8988T (cell line): ENCODE results near the gene HMG20A.

Experiments
- DNase-seq: peaks from one replicate; pipeline ENCODE4 v3.0.0; 2011

Gene HMG20A

DNA sequence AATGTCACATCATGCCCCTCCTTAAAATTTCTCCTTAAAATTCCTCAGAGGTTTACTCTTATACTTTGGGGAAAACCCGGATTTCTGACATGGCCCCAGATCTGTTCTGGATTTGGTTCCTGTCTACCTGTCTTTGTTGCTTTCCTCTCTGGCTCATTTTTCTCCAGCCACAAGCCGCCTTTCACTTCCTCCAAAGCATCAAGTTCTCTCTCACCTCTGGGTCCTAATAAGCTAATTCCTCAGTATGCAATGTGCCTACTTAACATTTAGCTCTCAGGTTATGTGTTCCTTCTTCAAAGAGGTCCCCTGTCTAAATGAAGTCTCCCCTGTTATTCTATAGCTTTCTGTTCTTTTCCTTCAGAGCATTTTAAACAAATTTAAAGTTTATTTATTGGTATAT lies 16.1 kb downstream of the HMG20A start:
- DNase-seq = no peak

- DNase-seq = no peak
Observed at GRCh38 chr15:77437264-77437663, 16.6 kb downstream of the HMG20A start.

- DNase-seq = no peak
Observed at GRCh38 chr15:77440378-77440999, 19.8 kb downstream of the HMG20A start.

DNA sequence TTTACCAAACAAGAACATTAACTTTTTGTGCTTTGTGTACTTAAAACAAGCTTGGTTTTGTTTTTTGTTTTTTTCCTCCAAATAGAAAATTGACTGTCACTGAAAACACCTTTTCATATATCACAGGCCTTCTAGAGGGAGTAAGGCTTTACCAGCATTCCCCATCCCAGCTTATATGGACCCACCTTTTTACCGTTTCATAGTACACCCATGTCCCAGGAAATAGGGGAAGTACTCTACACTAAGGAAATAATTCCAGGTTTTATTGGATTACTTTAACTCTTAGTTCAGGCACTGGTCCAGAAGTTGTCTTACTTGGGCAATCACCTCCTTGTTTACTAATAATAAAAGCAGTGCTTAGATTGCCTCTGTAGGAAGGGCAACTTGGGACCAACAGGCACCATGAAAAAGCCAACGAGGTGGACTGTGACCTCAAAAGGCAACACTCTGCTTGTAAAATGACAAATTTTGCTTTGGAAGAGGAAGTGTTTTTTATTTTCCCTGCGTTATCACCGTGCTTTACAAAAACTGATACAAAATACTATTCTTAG lies 26.2 kb downstream of the HMG20A start:
- no peak for DNase-seq

- DNase-seq = no peak
Observed at GRCh38 chr15:77454265-77454664, 33.6 kb downstream of the HMG20A start.

DNA sequence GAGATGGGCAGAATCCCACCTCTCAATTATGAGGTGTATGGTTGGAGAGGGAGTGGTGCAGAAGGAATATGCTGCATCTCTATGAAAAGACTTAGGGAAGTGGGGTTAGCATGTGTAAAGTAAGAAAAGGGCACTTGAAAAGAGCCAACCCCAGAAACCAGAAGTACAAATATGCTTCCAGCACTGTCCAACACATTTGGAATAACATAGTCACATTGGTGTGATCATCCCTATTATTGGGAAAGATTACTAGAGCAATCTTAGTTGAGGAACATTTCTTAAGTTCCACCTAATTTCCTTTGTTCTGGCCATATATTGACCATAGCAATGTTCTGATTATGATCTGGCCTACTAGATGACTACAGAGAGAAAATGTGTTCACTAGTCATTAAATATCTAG lies 34.3 kb downstream of the HMG20A start:
- no peak for DNase-seq

GRCh38 chr15:77455696-77456321 lies 35.1 kb downstream of the HMG20A start:
- DNase-seq = no peak

DNA sequence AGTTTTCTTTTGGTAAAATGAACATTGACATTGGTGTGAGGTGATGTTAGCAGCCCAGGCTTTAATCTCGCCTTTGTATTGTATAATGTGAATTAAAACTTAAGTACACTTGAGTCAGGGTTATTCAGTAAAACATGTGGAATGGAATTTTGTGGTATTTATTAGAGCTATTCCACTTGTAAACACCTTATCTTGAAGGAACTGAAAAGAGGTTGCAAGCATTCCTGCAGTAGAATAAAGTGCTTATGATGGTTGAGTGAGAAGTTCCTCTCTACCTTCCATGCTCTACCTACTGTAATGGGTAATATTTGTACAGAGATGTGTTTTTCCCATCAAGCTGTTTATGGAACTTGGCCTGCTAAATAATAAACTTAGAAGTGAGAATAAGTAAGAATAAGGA lies 36.1 kb downstream of the HMG20A start:
- DNase-seq = no peak

DNA sequence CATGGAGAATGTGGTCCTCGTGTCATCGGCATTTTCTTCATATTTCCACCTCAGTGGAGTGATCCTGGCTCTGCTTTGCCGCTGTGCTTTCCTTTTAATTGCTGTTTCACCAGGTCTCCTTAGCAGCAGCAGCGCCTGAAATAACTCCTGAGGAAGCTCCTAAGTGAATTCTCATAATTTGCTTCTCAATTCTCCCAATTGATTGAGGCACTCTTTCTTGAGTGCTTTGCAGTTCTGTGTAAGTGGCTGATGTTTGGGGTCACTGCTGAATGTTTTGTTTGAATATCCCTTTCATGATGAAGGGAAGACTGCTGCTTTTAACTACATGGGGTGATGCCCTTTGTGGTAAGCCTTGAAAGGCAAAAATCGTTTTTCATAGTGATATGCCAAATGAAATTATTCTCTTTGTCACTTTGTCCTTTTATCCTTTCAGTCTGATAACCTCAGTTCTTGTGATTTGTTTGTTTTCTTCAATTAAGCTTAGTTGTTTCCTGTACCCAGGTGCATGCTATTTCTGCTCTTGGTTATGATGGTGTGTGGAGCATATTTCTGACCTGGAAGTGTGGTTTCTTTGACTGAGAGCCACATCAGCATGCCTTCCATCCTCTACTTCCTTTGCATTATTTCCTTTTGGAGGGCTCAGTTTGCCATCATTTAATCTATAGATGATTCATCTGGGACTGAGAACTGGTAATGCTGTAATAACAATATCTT lies 36.7 kb downstream of the HMG20A start:
- DNase-seq = no peak

- no peak for DNase-seq
Observed at GRCh38 chr15:77457905-77458265, 37.2 kb downstream of the HMG20A start.

GRCh38 chr15:77459031-77459430 lies 38.3 kb downstream of the HMG20A start:
- no peak for DNase-seq

DNA sequence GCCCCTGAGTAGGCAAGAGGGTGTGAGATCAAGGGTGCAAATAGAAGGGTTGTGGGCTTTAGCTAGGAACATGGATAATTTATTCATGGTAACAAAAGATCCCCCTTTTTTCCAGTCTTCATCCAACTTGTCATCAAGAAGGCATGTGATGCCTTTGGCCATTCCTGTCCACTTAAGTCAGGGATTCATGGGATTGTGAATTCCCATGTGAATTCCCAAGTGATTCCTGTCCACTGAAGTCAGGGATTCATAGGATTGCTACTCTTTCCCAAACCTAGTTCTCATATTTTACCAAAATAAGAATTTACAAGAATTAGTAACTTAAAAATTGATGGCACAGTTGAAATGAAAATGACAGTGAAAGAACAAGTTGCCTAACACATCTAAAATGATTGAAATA lies 40.8 kb downstream of the HMG20A start:
- no peak for DNase-seq

GRCh38 chr15:77464129-77464865 lies 43.6 kb downstream of the HMG20A start:
- no peak for DNase-seq

- DNase-seq = no peak
Observed at GRCh38 chr15:77466521-77466920, 45.8 kb downstream of the HMG20A start.

- no peak for DNase-seq
Observed at GRCh38 chr15:77468896-77469295, 48.2 kb downstream of the HMG20A start.

DNA sequence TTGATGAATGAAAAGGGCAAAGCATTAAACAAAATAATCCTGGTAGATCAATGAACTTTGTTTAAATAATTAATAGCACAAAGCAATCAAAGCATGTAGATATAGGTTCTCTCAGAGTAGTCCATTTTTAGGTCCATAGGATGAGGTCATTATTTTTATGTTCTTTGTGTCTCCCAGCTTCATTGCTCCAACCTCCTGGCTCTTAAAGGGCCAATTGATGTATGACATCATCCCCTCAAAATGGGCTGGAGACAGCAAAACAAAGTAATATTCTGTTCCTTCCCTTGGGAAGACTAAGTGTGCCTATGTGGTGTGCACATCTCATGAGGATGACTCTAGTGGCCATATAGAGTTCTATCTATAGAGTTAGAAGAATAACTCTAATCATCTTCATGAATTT lies 49.5 kb downstream of the HMG20A start:
- no peak for DNase-seq

GRCh38 chr15:77473328-77473727 lies 52.6 kb downstream of the HMG20A start:
- no peak for DNase-seq

GRCh38 chr15:77474310-77474988 lies 53.8 kb downstream of the HMG20A start:
- DNase-seq = no peak

GRCh38 chr15:77475001-77475400 lies 54.3 kb downstream of the HMG20A start:
- DNase-seq = no peak

DNA sequence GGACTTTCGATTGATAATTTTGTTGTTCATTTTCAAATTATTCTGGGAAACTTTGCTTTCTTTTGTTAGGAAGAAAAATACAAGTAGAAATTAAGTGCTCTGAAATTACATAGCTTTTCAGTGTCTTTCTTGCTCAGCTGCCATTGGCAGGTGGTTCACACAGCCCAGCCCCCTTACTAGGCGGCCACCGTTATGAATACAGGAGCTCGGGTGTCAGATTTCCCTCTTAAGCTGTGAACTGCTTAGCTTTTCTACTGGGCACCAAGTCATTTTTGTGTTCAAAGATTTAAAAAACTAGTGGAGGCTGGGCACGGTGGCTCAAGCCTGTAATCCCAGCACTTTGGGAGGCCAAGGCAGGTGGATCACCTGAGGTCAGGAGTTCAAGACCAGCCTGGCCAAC lies 55.2 kb downstream of the HMG20A start:
- no peak for DNase-seq

GRCh38 chr15:77476995-77477394 lies 56.3 kb downstream of the HMG20A start:
- no peak for DNase-seq

- DNase-seq = no peak
Observed at GRCh38 chr15:77478051-77478450, 57.4 kb downstream of the HMG20A start.

DNA sequence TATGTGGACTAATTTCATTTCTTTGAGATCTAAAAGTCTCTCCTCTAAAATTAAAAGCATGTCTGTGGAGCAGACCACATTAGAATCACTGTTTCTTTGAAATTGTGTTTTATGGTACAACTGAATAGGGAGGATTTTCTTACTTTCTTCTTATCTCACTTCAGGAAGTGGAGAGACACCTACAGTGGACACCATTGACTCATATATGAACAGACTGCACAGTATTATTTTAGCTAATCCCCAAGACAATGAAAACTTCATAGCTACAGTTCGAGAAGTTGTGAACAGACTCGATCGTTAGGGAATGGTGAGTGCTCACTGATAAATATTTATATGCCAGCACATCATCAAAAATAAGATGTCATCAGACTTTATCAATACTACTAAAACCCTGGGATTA lies 58.3 kb downstream of the HMG20A start:
- no peak for DNase-seq
